ENCODE measurements around the gene CSMD2. TPM values are rescaled to one million over a fixed set of nuclear protein-coding genes. Genes with fewer than 3 reads are reported as not detected.

Gene CSMD2
- total and polyA plus RNA-seq, 2 of the 8 experiments (the other 6 are each of a cell fraction or from before 2014, with no cell fraction given) = 7.0 to 14.7 TPM

- Histone ChIP-seq H3K36me3 (ENCODE audit: control insufficient read depth in 2 of 4, insufficient read depth in 4 of 4, low read length in 3 of 4) (peaks cover 0 to 5% (median 0%) of the 10 kb centered on the region in 4 experiments; a peak in 1 of 8 replicates), H2BK120ac (replicated peaks; ENCODE audit: low read depth, low read length) (no peak overlapping the region), H3K79me2 (ENCODE audit: control insufficient read depth in 1 of 2, insufficient read depth in 2 of 2, low read length in 2 of 2) (no peaks in the 10 kb centered on the region), H4K91ac (replicated peaks; ENCODE audit: insufficient read length, low read length) (no peak overlapping the region), H3K4ac (replicated peaks; ENCODE audit: insufficient read length, low read depth, low read length) (no peak overlapping the region), H2BK15ac (ENCODE audit: low read length) (no peak overlapping the region), H3K9me3 (ENCODE audit: insufficient read depth in 2 of 2, low read depth in 1 of 2, low read length in 1 of 2) (peaks cover 9 to 10% of the 10 kb centered on the region in 2 experiments; a peak in 3 of 4 replicates), H3K56ac (replicated peaks; ENCODE audit: insufficient read length, low read depth, low read length) (no peak overlapping the region), H2BK12ac (ENCODE audit: low read depth, low read length) (no peak overlapping the region), H3K9ac (replicated peaks in 1 of 4; ENCODE audit: extremely low read depth in 1 of 4, low read depth in 3 of 4, low read length in 3 of 4) (no peak overlapping the region), H2BK20ac (ENCODE audit: low read length) (no peak overlapping the region), H3K14ac (ENCODE audit: insufficient read length) (no peak overlapping the region), H4K20me1 (replicated peaks in 1 of 2; ENCODE audit: control insufficient read depth in 1 of 2, insufficient read depth in 2 of 2, low read length in 2 of 2) (no peaks in the 10 kb centered on the region), H3K23me2 (ENCODE audit: low read depth, low read length) (no peaks in the 10 kb centered on the region), H3K4me1 (replicated peaks in 1 of 4; ENCODE audit: control insufficient read depth in 3 of 4, insufficient read depth in 4 of 4, low read length in 3 of 4) (no peaks in the 10 kb centered on the region), H3K23ac (ENCODE audit: insufficient read length) (no peak overlapping the region), H2AK5ac (ENCODE audit: low read depth, low read length) (no peak overlapping the region), H3K27ac (ENCODE audit: low read depth, low read length) (no peak overlapping the region), H3K4me3 (ENCODE audit: extremely low read depth in 1 of 4, insufficient read depth in 2 of 4, low read depth in 3 of 4, low read length in 4 of 4) (no peak overlapping the region), H2BK5ac (ENCODE audit: low read depth, low read length) (no peak overlapping the region), H3K4me2 (ENCODE audit: insufficient read depth in 1 of 2, low read depth in 2 of 2, low read length in 2 of 2) (no peak overlapping the region), H2AFZ (ENCODE audit: low read length) (no peak overlapping the region), H3K27me3 (replicated peaks in 1 of 4; ENCODE audit: control insufficient read depth in 3 of 4, extremely low read depth in 1 of 4, insufficient read depth in 3 of 4, low read length in 3 of 4) (no peaks in the 10 kb centered on the region), H4K5ac (ENCODE audit: insufficient read length, low read depth, low read length) (no peak overlapping the region), H3K79me1 (ENCODE audit: low read depth, low read length) (no peaks in the 10 kb centered on the region), H4K8ac (ENCODE audit: extremely low read depth, insufficient read depth, low read length) (no peak overlapping the region), H3K18ac (ENCODE audit: extremely low read depth, low read length) (no peak overlapping the region)
- FAIRE-seq (no peak), DNase-seq (ENCODE audit: low read depth in 1 of 2, low spot score in 2 of 2) (no peak)
- ChIA-PET CTCF (ENCODE audit: partially characterized antibody) (interaction anchor here (0.8 to 1.0 kb wide), 2 partner anchors 81 to 290 kb away, joined by 3 to 4 read pairs; no protein-coding TSS in a partner anchor), POLR2A (ENCODE audit: partially characterized antibody) (no interaction called here)
- TF ChIP-seq RBBP5 (IDR thresholded peaks at IDR 0.05; ENCODE audit: borderline replicate concordance, low read depth, low read length) (no peak), TAF7 (optimal IDR thresholded peaks at IDR 0.05; ENCODE audit: borderline replicate concordance, low read depth, low read length) (no peak), CBX5 (IDR thresholded peaks at IDR 0.05; ENCODE audit: low read depth, low read length) (no peak), USF2 (IDR thresholded peaks at IDR 0.05; ENCODE audit: low read length) (no peak), CBX8 (IDR thresholded peaks at IDR 0.05; ENCODE audit: borderline replicate concordance, low read depth, low read length) (no peak)
- WGBS, 2 experiments (ENCODE audit: extremely low coverage in 1 of 2, insufficient coverage in 1 of 2, insufficient read length in 1 of 2, insufficient replicate concordance in 2 of 2, low coverage in 1 of 2, low lambda C conversion rate in 2 of 2, missing lambda C conversion rate in 1 of 2) = 89% methylated on average over 6 of the region's 6 CpGs; no CpG with 5 or more reads in 1 of the 2 experiments
These were observed 340.7 kb downstream of the CSMD2 start for GRCh38 chr1:33824321-33824720.
